Activated CD4-positive, alpha-beta T cell treated with anti-CD3 and anti-CD28 coated beads for 24 hours (primary cell): Measurements from ENCODE around the gene CACUL1.

Experiments
- DNase-seq, 2 donors: peaks; one replicate each; pipeline ENCODE4 v3.0.0-alpha.2; 2020; ENCODE audit warnings: low read depth in 2 of 2

CACUL1 gene

DNA sequence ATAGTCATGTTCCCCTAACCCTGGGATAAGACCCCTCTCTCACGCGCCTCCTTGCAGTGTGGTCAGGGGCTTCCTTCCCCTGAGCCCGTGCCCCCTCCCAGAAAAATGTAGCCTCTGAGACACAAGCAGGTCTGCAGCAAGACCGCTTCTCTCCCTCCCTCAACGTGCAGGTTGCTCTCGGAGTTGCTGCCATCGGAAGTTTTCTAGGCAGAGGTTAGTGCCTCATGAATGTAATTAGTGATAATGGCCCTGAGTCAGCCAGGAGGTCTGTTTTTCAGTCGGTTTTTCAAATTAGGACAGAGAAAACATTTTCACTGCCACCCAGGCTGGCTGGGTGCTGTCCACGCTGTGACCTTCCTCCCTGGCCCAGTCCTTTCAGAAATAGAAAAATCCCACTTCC, 116.1 kb downstream of the CACUL1 start:
- DNase-seq = no peak

DNA sequence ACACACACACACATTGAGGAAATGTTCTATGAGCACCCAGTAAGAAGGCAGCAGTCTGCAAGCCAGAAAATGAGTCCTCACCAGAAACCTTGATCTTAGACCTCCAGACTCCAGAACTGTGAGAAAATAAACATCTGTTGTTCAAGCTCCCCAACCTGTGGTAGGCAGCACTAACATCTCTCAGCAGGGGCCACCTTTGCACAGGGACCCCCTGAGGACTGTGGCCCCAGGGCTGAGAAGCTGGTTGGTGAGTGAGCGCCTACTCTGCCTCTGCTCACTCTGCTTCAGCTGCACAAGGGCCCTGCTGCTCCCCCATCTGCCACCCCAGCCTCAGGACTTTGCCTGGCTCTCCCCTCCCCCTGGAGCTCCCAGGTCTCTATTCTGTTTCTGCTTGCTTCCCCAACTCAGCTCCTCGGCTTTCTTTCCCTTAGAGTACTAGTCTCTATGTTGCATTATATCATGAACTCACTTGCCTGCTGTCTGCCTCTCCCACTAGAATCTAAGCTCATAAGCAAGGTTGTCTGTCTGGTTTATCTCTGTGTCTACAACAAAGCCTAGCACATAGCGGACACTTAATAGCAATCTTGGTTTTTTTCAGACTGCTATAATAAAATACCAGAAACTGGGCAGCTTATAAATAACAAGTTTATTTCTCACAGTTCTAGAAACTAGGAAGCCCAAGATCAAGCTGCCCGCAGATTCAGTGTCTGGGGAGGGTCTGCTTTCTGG, 118.9 kb downstream of the CACUL1 start:
- no peak for DNase-seq

DNA sequence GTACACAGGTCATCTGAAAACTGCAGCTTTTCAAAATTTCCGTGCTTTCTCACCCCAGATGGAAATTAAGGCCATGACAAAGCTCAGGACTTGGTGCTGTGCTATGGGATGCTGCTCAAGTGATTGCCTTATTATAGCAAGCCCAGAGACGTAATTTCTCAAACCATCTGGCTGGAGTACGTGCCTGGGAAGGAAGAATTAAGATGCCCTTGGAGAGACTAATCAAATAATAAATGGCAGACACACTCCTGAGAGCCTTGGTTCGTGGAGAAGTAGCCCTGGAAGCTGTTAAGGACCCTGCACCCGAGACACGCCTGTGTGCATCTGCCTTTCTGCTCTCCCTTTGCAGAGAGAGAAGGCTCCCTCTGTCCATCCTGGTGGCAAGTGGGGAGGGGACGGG, 121.0 kb downstream of the CACUL1 start:
- no peak for DNase-seq

DNA sequence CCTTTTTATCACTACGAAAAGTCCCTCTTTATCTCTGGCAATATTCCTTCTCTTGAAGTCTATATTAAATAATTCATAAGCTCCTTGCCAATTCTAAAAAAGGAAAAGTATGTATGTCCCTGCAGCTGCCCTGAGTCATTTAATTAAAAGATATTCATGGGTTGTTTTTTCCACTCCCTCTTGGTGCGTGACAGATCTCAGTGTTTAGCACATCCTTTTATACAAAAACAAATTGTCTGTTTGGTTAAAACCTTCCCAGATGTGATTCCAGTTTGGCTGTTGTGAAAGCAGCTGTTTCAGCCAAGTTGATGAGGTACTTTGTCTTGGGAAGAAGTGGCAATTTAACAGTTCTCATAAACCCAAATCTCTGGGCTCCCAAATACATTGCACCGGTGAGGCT, 125.6 kb downstream of the CACUL1 start:
- DNase-seq = no peak

DNA sequence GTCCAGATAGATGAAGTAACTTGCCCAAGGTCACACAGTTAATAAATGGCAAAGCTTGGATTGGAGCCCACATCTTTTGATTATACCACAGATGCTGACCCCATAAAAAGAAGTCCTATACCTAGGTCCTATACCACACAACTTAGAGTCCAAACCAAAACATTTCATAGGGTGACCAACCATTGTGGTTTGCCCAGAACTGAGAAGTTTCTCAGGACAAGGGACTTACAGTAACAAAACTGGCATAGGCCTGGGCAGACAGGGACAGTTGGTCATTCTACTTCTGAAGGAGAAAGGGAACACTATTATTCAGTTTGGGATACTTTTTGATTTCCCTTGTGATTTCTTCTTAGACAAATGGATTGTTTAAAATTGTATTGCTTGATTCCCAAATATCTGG, 126.4 kb downstream of the CACUL1 start:
- DNase-seq = no peak

DNA sequence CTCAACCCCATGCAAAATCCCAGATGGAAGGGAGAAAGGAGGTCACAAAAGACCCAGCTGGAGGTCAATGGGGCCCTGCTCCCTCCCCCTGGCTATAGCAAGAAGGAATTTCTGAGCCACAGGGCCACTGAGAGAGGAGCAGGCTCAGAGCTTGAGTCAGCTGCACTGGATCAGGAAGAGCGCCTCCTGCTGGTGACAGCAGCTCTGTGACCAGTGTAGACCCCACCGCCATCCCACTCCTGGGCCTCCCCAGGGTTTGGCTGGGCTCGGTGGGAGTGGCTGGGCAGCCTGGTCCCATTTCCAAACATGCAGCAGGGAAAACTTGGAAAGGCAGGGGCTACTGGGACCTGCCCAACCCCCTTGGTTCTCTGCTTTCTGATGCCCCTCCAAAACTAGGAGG, 127.8 kb downstream of the CACUL1 start:
- no peak for DNase-seq
